ENCODE data around the gene UPF1.

UPF1 gene

GRCh38 chr19:18798384-18799352 lies 33.1 kb upstream of the UPF1 start:
- Histone ChIP-seq H3K4me1 (no peaks in the 10 kb centered on the region), H3K27me3 (peaks cover 8% of the 10 kb centered on the region), H3K4me3 (ENCODE audit: low read depth, low read length) (no peak overlapping the region), H3K36me3 (no peaks in the 10 kb centered on the region), H3K9me3 (no peaks in the 10 kb centered on the region)
- DNase-seq: no peak
- peak; percentile 14; the same call in 1 of the 2 replicates for TF ChIP-seq CTCF (IDR thresholded peaks at IDR 0.05; ENCODE audit: low read depth, low read length)

DNA sequence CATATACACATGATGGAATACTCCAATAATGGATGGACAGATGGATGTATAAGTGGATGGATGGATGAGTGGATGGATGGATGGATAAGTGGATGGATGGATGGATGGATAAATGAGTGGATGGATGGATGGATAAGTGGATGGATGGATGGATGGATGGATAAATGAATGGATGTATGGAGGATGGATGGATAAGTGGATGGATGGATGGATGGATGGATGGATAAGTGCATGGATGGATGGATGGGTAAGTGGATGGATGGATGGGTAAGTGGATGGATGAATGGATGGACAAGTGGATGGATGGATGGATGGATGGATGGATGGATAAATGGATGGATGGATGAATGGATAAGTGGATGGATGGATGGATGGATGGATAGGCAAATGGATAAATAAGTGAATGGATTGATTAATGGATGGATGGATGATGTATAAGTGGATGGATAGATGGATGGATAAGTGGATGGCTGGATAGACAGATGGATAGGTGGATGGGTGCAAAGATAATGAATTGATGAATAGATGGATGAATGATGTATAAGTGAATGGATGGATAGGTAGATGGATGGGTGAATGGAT lies 32.3 kb upstream of the UPF1 start:
- no peak for DNase-seq
- Histone ChIP-seq H3K4me3 (ENCODE audit: low read depth, low read length) (no peak overlapping the region), H3K36me3 (no peaks in the 10 kb centered on the region), H3K4me1 (no peaks in the 10 kb centered on the region), H3K27me3 (peaks cover 6% of the 10 kb centered on the region), H3K9me3 (no peaks in the 10 kb centered on the region)
- TF ChIP-seq CTCF (IDR thresholded peaks at IDR 0.05; ENCODE audit: low read depth, low read length): no peak

- no peak for DNase-seq
- H3K9me3 ChIP-seq: no peaks in the 10 kb centered on the region
- no peak overlapping the region for H3K4me3 ChIP-seq (ENCODE audit: low read depth, low read length)
- no peaks in the 10 kb centered on the region for H3K36me3 ChIP-seq
- peaks cover 4% of the 10 kb centered on the region for H3K27me3 ChIP-seq
- TF ChIP-seq CTCF (IDR thresholded peaks at IDR 0.05; ENCODE audit: low read depth, low read length): no peak
- H3K4me1 ChIP-seq: no peaks in the 10 kb centered on the region
These were observed 31.7 kb upstream of the UPF1 start for GRCh38 chr19:18800079-18800478.

- DNase-seq: no peak
- TF ChIP-seq CTCF (IDR thresholded peaks at IDR 0.05; ENCODE audit: low read depth, low read length): no peak
- Histone ChIP-seq H3K4me1 (no peaks in the 10 kb centered on the region), H3K36me3 (no peaks in the 10 kb centered on the region), H3K27me3 (no peaks in the 10 kb centered on the region; the same call in none of the 2 replicates), H3K4me3 (ENCODE audit: low read depth, low read length) (no peak overlapping the region), H3K9me3 (no peaks in the 10 kb centered on the region)
These were observed 31.1 kb upstream of the UPF1 start for GRCh38 chr19:18800636-18801035.

DNA sequence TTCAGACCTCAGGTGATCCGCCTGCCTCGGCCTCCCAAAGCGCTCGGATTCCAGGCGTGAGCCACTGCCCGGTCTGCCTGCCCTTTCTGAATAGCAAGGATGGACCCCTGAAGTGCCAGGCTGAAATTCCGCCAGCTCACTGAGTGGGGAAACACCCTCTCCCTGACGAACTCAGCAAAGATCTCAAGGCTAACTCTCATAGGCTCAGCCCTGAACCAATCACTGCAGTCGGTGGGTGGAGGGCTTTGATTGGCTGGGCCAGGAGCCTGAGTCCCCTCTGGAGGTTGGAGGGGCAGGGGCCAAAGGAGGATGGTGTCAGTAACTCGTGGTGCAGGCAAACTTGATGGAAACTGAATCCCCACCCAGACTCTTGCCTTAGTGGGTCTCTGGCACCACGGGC lies 29.4 kb upstream of the UPF1 start:
- peak; percentile 64 for DNase-seq
- no peaks in the 10 kb centered on the region for H3K36me3 ChIP-seq
- no peak for TF ChIP-seq CTCF (IDR thresholded peaks at IDR 0.05; ENCODE audit: low read depth, low read length)
- no peaks in the 10 kb centered on the region for H3K4me1 ChIP-seq
- H3K27me3 ChIP-seq: no peaks in the 10 kb centered on the region; the same call in 1 of the 2 replicates
- no peaks in the 10 kb centered on the region for H3K9me3 ChIP-seq
- H3K4me3 ChIP-seq (ENCODE audit: low read depth, low read length): no peak overlapping the region

Data from BE2C (cell line).